GM12875 (cell line): ENCODE measurements around the gene SRPK1.

Source experiments
- H3K4me3 ChIP-seq: one replicate; pipeline ENCODE4 v1.5.1; 2011; ENCODE audit warnings: low read depth, low read length, control low read depth
- TF ChIP-seq, protein P1 (sequence below): IDR thresholded peaks from 2 replicates; pipeline ENCODE4 v1.5.1; 2011; ENCODE audit warnings: low read depth, mild to moderate bottlenecking, control low read depth, inconsistent platforms, low read length, moderate library complexity, borderline replicate concordance; ENCODE audit not compliant: insufficient read depth

Gene SRPK1

DNA sequence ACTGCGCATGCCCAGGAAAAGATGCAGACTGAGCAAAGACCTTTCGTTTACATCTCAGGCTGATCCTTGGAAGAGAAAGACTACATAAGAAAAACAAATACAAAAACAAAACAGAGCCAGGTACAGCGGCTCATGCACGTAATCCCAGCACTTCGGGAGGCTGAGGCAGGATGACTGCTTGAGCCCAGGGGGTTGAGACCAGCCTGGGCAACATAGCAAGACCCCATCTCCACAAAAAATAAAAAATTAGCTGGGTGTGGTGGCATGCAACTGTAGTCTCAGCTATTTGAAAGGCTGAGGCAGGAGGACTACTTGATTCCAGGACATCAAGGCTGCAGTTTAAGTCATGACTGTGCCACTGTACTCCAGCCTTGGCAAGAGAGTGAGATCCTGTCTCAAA is 41.7 kb downstream of the SRPK1 start:
- TF ChIP-seq, protein P1, sequence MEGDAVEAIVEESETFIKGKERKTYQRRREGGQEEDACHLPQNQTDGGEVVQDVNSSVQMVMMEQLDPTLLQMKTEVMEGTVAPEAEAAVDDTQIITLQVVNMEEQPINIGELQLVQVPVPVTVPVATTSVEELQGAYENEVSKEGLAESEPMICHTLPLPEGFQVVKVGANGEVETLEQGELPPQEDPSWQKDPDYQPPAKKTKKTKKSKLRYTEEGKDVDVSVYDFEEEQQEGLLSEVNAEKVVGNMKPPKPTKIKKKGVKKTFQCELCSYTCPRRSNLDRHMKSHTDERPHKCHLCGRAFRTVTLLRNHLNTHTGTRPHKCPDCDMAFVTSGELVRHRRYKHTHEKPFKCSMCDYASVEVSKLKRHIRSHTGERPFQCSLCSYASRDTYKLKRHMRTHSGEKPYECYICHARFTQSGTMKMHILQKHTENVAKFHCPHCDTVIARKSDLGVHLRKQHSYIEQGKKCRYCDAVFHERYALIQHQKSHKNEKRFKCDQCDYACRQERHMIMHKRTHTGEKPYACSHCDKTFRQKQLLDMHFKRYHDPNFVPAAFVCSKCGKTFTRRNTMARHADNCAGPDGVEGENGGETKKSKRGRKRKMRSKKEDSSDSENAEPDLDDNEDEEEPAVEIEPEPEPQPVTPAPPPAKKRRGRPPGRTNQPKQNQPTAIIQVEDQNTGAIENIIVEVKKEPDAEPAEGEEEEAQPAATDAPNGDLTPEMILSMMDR, result no peak
- H3K4me3 ChIP-seq, result no peak overlapping the region

DNA sequence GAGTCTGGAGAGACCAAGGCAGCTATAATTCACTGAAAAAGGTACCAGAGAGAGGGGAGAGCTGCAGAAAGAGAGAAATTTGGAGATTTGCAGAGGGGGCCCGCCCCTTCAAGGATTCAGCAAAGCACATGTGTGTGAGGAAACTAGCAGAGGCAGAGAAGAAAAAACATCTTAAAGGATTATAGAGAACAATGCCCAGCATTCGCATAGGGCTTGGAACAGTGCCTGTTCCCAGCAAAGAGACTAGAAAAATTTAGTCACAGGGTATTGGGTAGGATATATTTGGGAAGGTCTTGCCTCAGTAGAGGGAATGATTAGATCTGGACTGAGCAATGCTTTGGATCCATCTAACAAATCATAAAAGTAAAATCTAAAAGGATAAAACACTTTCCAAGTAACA is 44.0 kb downstream of the SRPK1 start:
- H3K4me3 ChIP-seq, result no peak overlapping the region
- TF ChIP-seq, protein P1, result no peak

DNA sequence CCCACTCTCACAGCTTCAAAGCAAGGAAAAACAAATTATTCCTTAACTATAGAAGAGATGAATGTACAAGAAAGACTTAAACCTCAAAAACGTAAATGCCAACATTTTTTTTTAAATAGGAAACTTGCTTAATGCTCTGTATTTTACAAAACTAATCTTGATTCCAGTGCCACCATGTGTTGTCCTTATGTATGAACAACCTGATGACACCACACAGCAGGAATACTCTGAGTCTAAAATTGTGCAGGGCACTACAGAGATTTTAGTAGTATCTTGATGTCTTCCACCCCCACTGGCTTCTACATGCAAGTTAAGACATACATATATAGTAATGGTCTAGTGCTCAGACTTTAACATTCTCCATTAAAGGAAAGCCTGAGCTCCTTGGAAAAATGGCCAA is 46.2 kb downstream of the SRPK1 start:
- TF ChIP-seq, protein P1, result no peak
- no peak overlapping the region for H3K4me3 ChIP-seq

DNA sequence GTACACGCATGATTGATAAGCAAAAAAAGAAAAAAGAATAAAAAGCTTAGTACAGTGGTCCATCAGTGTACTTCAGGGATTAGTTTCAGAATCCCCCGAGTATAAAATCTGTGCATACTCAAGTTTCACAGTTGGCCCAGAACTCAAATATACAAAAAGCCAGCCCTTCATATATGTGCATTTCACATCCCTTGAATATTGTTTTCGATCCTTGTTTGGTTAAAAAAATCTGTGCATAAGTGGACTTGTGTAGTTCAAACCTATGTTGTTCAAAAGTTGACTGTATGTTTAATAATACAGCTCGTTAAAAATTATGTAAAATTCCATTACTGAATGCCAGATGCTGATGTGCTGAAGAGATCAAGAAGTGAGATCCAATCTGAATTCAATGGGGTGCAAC is 61.5 kb downstream of the SRPK1 start:
- TF ChIP-seq, protein P1, result no peak
- H3K4me3 ChIP-seq, result no peak overlapping the region

DNA sequence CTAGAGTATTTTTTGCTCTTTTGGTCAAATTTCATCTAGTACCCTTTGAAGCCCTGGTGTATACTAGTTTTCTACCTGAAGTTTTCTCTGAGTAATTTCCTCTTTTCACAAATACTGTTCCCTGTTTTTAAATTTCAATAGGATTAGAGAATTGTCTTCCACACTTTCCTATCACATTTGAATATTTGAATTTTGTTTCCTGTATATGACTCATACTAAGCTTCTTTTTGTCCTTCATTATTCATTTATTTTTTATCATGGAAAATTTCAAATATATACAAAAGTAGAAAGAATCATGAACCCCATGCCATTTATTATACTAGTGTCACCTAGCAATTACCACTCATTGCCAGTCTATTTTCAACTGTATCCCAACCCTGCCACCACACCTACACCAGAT is 63.0 kb downstream of the SRPK1 start:
- H3K4me3 ChIP-seq, result no peak overlapping the region
- TF ChIP-seq, protein P1, result no peak

DNA sequence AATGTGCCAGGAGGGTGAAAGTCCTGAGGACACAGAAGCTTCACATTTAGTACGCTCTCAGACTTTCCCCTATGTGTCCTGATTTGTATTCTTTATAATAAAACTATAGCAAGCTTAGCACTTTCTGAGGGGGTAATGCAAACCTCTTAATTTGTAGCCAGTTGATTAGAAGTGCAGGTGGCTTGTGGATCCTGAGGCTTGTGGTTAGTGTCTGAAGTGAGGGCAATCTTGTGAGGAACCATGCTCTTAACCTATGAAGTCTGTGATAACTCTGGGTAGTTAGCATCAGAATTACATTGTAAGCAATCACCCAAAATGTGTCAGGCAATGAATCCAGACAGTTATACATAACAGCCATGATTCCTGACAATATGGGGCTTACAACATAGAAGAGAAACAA is 64.6 kb downstream of the SRPK1 start:
- TF ChIP-seq, protein P1, result no peak
- no peak overlapping the region for H3K4me3 ChIP-seq

DNA sequence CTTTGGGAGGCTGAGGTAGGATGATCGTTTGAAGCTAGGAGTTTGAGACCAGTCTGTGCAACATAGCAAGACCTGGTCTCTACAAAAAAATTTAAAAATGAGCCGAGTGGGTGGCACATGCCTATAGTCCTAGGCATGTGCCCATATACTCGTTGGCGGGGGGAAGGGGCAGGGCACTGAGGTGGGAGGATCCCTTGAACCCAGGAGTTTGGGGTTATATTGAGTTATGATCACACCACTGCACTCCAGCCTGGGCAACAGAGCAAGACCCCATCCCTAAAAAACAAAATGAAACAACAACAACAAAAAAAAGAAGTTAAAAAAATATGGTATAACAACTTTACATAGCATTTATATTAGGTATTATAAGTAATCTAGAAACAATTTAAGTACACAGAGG is 67.9 kb downstream of the SRPK1 start:
- H3K4me3 ChIP-seq, result no peak overlapping the region
- TF ChIP-seq, protein P1, result no peak
